ENCODE data around the gene CTNNBL1. TPM values are rescaled to one million over a fixed set of nuclear protein-coding genes. Genes with fewer than 3 reads are reported as not detected.
A peak's percentile ranks its signal among the peaks of the same experiment; 100 is the strongest.

The CTNNBL1 gene
- total RNA-seq, 2 donors from 2014 or later = 65.9 to 102 TPM

DNA sequence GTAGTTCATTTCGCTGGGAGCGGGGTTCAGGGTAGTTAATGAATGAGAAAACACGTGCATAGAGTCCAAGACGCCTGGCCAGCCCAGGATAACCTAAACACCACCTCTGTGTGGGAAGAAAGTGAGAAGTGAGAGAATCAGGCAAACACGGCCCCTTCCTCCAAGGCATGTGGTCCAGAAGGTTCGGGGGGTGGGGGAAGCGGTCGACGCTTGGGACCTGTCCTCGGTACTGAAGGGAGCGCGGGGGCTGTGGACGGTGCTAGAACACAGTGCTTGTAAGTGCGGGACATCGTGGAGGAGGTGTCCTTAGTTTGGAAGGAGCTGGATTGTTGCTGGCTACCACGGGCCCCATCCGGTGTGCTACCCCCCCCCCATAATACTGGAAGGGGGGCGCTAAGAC lies 207.4 kb downstream of the CTNNBL1 start:
- H3K27me3 Mint-ChIP-seq (ENCODE audit: low read depth) = peaks cover 66% of the 10 kb centered on the region
- H3K36me3 Mint-ChIP-seq (ENCODE audit: insufficient read depth in 2 of 2) = peaks cover 0 to 4% of the 10 kb centered on the region in 2 donors
- H3K4me3 Mint-ChIP-seq = no peak overlapping the region
- no peak overlapping the region for H3K27ac Mint-ChIP-seq
- peaks cover 30% of the 10 kb centered on the region for H3K4me1 Mint-ChIP-seq (ENCODE audit: low read depth)
- DNase-seq (no peak), ATAC-seq (replicated peaks in 1 of 2) (no peak)
- no peaks in the 10 kb centered on the region for H3K9me3 Mint-ChIP-seq

DNA sequence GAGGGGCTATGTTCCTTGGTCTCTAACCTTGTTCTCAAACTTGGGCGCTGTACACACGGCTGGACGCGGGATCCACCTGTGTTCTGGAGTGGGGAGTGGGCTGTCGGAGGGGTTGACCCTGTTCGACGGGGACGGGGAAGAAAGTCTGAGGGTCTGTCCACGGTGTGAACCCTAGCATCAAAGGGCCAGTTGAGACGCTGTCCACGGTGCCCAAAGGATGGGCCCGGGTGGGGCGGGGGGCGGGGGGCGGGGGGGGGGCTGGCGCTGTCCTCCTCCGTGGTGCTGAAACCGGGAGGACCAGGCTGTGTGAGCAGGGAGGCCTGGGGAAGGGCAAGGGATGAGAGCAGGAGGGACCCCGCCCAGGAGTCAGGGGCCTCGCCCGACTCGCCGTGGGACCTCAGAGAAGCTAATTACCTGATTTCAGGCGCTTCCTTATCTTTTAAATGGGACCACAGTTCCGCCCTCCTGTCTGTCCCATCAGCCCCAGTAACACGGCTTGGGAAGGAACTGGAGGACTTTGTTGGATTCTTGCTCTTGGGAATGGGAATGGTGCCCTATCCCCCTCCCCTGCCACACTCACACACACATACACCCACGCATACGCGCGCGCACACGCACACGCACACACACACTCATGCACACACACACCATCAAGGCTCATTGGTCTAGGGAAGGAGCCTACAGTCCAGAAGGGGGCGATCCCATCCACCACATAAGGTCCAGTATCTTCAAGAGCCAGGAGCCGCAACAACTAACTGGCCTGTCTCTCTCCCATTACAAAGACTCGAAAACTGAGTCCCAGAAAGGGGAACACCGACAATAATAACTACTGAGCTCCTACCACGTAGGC lies 208.0 kb downstream of the CTNNBL1 start:
- Mint-ChIP-seq H3K9me3 (no peaks in the 10 kb centered on the region), H3K36me3 (ENCODE audit: insufficient read depth in 2 of 2) (peaks cover 0 to 4% of the 10 kb centered on the region in 2 donors), H3K4me3 (peak overlapping the region; percentile 46 to 64), H3K27ac (no peak overlapping the region), H3K4me1 (ENCODE audit: low read depth) (peaks cover 30% of the 10 kb centered on the region), H3K27me3 (ENCODE audit: low read depth) (peaks cover 69% of the 10 kb centered on the region)
- DNase-seq (peak; percentile 28 to 30), ATAC-seq (replicated peaks in 1 of 2) (peak; percentile 35 to 53)

DNA sequence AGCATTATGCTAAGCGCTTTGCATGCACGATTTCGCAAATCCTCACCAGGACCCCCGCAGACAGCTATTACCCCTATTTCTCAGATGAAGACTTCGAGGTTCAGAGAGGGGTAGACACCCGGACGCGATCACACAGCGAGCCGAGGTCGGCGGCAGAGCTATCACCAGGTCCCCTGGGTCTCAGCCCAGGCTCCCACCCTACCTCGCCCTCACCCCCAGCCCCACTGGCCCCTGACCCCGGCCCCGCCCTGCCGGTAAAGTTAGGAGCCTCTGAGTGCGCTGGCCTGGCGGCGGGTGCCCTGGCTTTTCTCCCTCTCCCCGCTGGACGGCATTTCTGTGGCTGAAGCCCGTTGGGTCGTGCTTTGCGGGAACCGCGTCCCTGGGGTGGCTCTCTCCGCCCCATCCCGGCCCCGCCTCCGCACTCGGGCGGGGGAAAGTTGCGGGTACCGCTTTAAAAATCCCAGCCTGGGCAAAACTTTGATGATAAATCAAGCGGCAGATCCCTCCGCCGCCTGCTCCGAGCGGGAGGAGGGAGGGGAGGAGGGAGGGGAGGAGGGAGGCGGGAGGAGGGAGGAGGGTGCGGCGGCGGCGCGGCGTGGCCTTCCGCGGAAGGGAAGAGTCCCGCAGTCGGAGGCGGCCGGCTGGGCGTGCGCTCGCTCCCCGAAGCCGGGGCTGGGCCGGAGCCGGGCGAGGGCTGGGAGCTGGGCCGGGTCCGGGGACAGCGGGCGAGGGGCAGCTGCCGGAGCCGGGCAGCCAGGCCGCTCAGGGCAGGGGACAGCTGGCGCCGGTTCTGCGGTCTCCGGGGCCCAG lies 208.9 kb downstream of the CTNNBL1 start, which contains the start of gene VSTM2L:
TSS of gene VSTM2L (plus strand) at position 624 of the 810 bp plus-strand sequence. CDS start 224 bp downstream, outside the sequence.
- H3K9me3 Mint-ChIP-seq = no peaks in the 10 kb centered on the region
- H3K27ac Mint-ChIP-seq = no peak within 1 kb of the TSS
- H3K27me3 Mint-ChIP-seq (ENCODE audit: low read depth) = peaks cover 69% of the 10 kb centered on the region
- peaks cover 30% of the 10 kb centered on the region for H3K4me1 Mint-ChIP-seq (ENCODE audit: low read depth)
- H3K36me3 Mint-ChIP-seq (ENCODE audit: insufficient read depth in 2 of 2) = peaks cover 0 to 4% of the 10 kb centered on the region in 2 donors
- peak within 1 kb of the TSS; percentile 73 to 80 for H3K4me3 Mint-ChIP-seq
- ATAC-seq (replicated peaks in 1 of 2) = no peak
- peak in 1 of 2 donors; percentile 12 for DNase-seq

DNA sequence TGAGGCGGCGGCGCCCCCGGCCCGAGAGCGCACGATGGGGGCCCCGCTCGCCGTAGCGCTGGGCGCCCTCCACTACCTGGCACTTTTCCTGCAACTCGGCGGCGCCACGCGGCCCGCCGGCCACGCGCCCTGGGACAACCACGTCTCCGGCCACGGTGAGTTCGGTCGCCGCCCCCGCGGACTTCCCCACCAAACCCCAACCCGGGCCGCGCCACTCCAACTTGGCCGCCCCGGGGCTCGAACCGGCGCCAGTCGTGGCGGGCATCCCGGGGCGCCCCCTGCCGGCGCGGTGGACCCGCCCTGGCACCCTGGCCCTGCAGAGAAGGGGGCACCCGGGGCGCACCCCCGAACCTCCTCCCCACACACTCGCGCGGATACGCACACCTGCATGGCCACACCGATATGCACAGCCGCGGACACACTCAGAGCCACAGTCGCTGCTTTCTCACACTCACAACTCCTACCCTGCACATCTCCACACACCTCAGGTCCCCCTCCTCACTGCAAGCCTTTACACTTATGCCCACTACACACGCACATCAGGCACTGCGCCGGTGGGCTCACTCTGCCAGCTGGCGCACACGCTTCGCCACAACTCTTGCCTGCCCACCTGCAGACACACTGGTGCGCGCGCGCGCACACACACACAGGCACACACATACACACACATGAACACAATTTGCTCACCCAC lies 209.6 kb downstream of the CTNNBL1 start:
- Mint-ChIP-seq H3K9me3 (no peaks in the 10 kb centered on the region), H3K27me3 (ENCODE audit: low read depth) (peaks cover 76% of the 10 kb centered on the region), H3K4me3 (peak overlapping the region; percentile 73 to 80), H3K27ac (no peak overlapping the region), H3K36me3 (ENCODE audit: insufficient read depth in 2 of 2) (peaks cover 0 to 4% of the 10 kb centered on the region in 2 donors), H3K4me1 (ENCODE audit: low read depth) (peaks cover 25% of the 10 kb centered on the region)
- DNase-seq (no peak), ATAC-seq (replicated peaks in 1 of 2) (no peak)

DNA sequence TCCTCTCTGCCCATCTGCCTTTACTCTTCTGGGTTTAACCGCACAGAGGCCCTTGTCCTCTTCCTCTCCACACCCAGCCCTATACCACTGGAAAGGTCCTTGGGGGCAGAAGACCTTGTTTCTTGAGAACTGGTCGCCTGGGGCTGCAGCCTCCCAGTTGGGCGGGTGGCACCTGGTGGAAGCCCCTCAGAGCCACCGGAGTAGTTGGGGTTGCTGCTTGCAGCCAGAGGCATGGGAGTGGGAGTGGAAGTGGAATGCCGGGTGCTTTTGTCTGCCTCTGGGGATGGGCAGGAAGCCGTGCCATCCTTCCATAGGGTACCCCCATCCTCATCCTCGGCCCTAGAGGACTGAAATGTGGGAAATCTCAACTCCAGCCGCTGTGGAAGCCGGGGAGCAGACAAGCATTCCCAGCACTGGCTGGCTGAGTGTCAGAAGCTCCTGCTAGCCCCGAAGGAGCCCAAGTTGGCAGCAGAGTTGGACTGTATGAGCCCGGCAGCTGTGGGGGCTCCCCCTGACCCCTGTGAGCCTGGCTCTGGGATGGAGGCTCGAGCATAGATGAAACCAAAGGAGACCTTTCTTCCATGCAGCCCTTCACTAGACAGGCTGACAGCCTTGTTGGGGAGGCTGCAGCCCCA lies 210.3 kb downstream of the CTNNBL1 start:
- no peak for ATAC-seq (replicated peaks in 1 of 2)
- peaks cover 0 to 4% of the 10 kb centered on the region in 2 donors for H3K36me3 Mint-ChIP-seq (ENCODE audit: insufficient read depth in 2 of 2)
- H3K27ac Mint-ChIP-seq = no peak overlapping the region
- H3K9me3 Mint-ChIP-seq = no peaks in the 10 kb centered on the region
- peaks cover 19% of the 10 kb centered on the region for H3K4me1 Mint-ChIP-seq (ENCODE audit: low read depth)
- peak overlapping the region; percentile 73 to 80 for H3K4me3 Mint-ChIP-seq
- peaks cover 79% of the 10 kb centered on the region for H3K27me3 Mint-ChIP-seq (ENCODE audit: low read depth)
- DNase-seq = no peak

DNA sequence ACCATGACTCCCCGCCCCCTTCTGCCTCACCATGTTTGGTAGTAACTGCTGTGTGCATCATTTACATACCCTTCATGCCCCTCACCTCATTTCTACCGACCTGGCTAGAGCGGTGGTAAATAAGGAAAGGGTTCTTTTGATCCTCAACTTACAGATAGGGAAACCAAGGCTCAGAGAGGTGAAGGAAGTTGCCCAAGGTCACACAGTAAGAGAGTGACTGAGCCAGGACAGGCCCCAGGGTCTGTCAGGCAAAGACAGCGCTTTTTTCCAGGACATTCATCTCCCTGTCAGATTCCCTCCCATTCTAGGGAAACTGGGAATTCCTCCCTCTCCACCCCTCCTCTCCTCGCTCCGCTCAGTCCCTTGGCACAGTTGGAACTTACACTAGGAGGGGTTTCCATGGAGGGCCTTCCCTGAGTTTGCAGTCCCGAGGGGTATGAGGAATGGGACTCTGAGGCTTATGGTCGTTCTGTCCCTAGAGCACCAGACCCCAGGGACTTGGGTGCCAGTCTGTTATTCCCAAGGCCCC lies 211.1 kb downstream of the CTNNBL1 start:
- Mint-ChIP-seq H3K27ac (no peak overlapping the region), H3K36me3 (ENCODE audit: insufficient read depth in 2 of 2) (peaks cover 0 to 4% of the 10 kb centered on the region in 2 donors), H3K4me1 (ENCODE audit: low read depth) (peaks cover 13% of the 10 kb centered on the region), H3K4me3 (no peak overlapping the region), H3K27me3 (ENCODE audit: low read depth) (peaks cover 72% of the 10 kb centered on the region), H3K9me3 (no peaks in the 10 kb centered on the region)
- DNase-seq (no peak), ATAC-seq (replicated peaks in 1 of 2) (no peak)

DNA sequence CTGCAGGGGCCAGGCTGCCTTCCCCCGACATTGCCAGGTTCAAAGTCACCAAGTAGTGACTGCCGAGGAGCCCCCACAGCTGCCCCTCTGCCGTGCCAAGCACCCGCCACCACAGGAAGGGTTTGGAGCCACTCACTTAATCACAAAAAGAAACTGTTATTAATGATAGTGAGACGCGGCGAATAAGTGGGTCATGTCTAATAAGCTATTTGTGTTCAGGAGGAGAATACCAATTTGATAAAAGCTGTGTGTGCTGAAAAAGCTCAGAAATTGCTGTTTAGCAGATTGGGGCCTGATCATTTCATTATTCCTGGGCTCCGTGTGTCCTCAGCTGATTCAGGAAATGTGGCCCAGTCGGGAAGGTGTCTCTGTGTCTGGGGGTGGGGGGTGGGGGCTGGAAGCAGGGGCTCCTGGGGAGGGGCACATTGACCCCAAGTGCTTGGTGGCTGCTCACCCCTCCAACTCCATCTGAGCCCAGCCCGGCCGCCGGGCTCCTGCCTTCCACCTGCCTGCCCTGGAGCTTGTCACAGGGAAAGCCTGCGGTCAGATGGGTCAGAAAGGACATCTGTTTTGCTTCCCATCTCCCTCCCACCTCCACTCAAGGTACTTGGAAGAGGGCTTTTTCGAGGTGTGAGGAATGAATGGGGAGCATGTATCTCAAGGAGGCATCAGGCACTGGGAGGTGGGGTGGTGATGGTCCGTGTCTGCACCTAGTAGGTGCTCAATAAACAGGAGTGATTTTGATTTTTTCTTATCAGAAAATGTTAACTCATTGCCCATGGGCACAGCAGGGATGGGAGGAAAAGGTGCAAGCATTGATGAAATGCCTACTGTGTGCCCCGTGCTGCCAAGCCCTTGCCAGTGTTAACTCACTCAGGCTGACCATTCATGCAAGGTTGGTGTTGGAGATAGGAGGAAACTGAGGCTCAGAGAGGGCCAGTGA lies 212.1 kb downstream of the CTNNBL1 start:
- DNase-seq (no peak), ATAC-seq (replicated peaks in 1 of 2) (no peak)
- H3K4me3 Mint-ChIP-seq = no peak overlapping the region
- H3K36me3 Mint-ChIP-seq (ENCODE audit: insufficient read depth in 2 of 2) = peaks cover 0 to 4% of the 10 kb centered on the region in 2 donors
- peaks cover 12% of the 10 kb centered on the region for H3K4me1 Mint-ChIP-seq (ENCODE audit: low read depth)
- no peak overlapping the region for H3K27ac Mint-ChIP-seq
- H3K9me3 Mint-ChIP-seq = no peaks in the 10 kb centered on the region
- H3K27me3 Mint-ChIP-seq (ENCODE audit: low read depth) = peaks cover 71% of the 10 kb centered on the region

DNA sequence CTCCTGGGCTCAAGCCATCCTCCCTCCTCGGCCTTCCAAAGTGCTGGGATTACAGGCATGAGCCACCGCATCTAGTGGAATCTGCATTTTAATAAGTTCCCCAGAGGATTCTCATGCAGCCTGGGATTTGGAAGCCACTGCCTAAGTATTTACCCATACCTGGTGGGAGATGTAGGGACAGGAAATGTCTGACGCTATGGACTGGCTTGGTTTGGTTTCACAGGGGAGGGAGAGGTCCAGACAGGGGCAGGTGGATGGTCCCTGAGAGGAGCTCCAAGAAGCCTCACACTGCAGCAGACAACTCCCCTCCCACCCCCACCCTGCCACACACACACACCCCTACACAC lies 213.5 kb downstream of the CTNNBL1 start:
- Mint-ChIP-seq H3K36me3 (ENCODE audit: insufficient read depth in 2 of 2) (peaks cover 0 to 2% of the 10 kb centered on the region in 2 donors), H3K27me3 (ENCODE audit: low read depth) (peaks cover 68% of the 10 kb centered on the region), H3K9me3 (no peaks in the 10 kb centered on the region)

DNA sequence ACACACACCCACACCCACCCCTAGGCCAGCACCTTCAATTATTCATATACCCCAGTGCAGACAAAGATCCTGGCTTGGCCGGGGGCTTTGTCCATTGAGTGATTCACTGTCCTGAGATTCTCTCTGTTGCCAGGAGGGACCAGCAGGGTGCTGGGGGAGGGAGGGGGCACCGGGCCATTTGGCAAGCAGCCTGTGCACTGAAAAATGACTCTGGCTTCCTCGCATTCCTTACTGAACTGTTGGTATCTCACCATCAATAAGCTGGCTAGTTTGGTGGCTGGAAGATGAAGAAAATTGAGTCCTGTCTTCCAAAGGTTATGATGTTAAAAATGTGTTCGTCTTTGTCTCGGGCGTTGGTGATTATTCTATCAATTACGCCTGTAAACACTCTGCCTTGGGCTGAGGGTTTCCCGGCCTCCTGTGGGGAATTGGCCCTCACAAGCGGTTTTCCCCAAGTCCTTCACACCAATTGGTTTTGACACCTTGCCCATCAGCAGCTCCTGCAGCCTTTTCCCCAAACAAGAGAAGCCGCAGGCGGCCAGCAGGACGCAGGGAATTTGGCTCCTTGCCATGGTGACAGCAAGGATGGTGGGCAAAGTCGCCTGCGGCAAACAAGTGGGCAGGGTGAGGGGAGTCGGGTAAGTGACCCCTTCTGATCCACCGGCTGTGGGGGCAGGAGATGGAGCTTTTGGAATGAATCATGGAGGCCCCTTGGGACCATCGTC lies 214.0 kb downstream of the CTNNBL1 start:
- no peak for DNase-seq
- Mint-ChIP-seq H3K27me3 (ENCODE audit: low read depth) (peaks cover 71% of the 10 kb centered on the region), H3K4me1 (ENCODE audit: low read depth) (peaks cover 18% of the 10 kb centered on the region), H3K4me3 (no peak overlapping the region), H3K9me3 (no peaks in the 10 kb centered on the region), H3K27ac (no peak overlapping the region), H3K36me3 (ENCODE audit: insufficient read depth in 2 of 2) (peaks cover 0 to 2% of the 10 kb centered on the region in 2 donors)
- ATAC-seq (replicated peaks in 1 of 2) = no peak

More for the DNA sequence above, 213.5 kb downstream of the CTNNBL1 start:
- Mint-ChIP-seq H3K4me1 (ENCODE audit: low read depth) (peaks cover 12% of the 10 kb centered on the region), H3K27ac (no peak overlapping the region), H3K4me3 (no peak overlapping the region)
- no peak for DNase-seq
- no peak for ATAC-seq (replicated peaks in 1 of 2)

DNA sequence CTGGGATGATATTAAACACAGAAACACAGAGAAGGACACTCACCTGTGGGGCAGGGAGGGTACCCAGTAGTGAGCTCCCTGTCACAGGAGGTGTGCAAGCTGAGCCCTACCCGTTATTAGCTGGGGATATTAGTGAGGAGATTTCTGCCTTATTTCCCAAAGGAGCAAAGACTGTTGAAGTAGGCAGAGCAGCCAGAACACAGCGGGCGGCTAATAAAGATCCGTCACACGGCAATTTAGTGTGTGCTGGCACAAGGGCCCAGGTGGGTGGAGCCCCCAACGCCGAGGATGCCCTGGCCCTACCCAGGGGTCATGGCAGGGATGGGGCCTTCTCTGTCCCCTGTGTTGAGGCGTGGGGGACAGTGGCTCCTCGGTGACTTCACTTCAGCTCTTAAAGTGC lies 217.4 kb downstream of the CTNNBL1 start:
- H3K9me3 Mint-ChIP-seq = no peaks in the 10 kb centered on the region
- H3K27me3 Mint-ChIP-seq (ENCODE audit: low read depth) = peaks cover 66% of the 10 kb centered on the region
- H3K4me3 Mint-ChIP-seq = no peak overlapping the region
- H3K27ac Mint-ChIP-seq = no peak overlapping the region
- ATAC-seq (replicated peaks in 1 of 2) (no peak), DNase-seq (no peak)
- H3K4me1 Mint-ChIP-seq (ENCODE audit: low read depth) = peaks cover 33% of the 10 kb centered on the region
- H3K36me3 Mint-ChIP-seq (ENCODE audit: insufficient read depth in 2 of 2) = no peaks in the 10 kb centered on the region

DNA sequence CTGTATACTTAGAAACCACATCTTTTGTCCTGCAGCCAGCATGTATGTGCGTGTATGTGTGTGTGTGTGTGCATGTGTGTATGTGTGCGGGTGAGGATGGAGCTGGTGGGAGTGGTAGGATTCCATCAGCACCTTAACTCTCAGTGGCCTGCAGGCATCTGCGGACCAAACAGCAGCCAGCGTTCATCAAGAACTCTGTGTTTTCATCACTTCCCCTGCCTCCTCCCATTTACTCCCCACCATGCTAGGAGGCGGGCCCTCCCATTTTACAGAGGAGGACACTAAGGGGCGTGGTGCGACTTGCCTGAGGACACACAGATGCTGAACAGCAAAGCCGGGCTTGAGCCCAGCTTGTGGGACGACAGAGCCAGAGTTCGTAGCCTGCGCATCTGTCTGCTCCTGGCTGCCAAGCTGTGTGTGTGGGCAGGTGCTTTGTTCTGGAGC lies 218.0 kb downstream of the CTNNBL1 start:
- peaks cover 69% of the 10 kb centered on the region for H3K27me3 Mint-ChIP-seq (ENCODE audit: low read depth)
- DNase-seq (peak in 1 of 2 donors; percentile 14), ATAC-seq (replicated peaks in 1 of 2) (peak in 1 of 2 donors; percentile 42)
- H3K36me3 Mint-ChIP-seq (ENCODE audit: insufficient read depth in 2 of 2) = no peaks in the 10 kb centered on the region
- peaks cover 38% of the 10 kb centered on the region for H3K4me1 Mint-ChIP-seq (ENCODE audit: low read depth)
- no peak overlapping the region for H3K4me3 Mint-ChIP-seq
- no peak overlapping the region for H3K27ac Mint-ChIP-seq
- H3K9me3 Mint-ChIP-seq = no peaks in the 10 kb centered on the region

Data from activated T-cell treated with anti-CD3 and anti-CD28 coated beads, Interleukin-2, amount 50 U/mL, for 72 hours (primary cell).